SK-N-SH (cell line): ENCODE data around the gene HYLS1. TPM values are rescaled to one million over a fixed set of nuclear protein-coding genes. Genes with fewer than 3 reads are reported as not detected.

ENCODE experiments used
- CTCF ChIA-PET: fragments of 300-600, 350-600 bp; formaldehyde crosslinking; extraction: SDS; loops from one replicate; lab custom pipeline; 2021; lab: Yijun Ruan, JAX
- POLR2A ChIA-PET: fragments of 350-600 bp; sonication (Branson Sonifier 250); formaldehyde crosslinking; extraction: SDS; loops from one replicate; lab custom pipeline; 2020; ENCODE audit warnings: antibody characterized with exemption, inconsistent platforms; lab: Yijun Ruan, JAX
- DNase-seq: peaks from one replicate; pipeline ENCODE4 v3.0.0; 2012
- H2AFZ ChIP-seq: fragments of 200-600 bp; sonication (generic); 2 replicates; pipeline ENCODE4 v1.8.1; 2016; ENCODE audit warnings: antibody characterized with exemption, mild to moderate bottlenecking, low read depth
- H3F3A ChIP-seq: fragments of 200-600 bp; sonication (generic); replicated peaks from 2 replicates; pipeline ENCODE3; 2016; ENCODE audit warnings: antibody characterized with exemption, mild to moderate bottlenecking; ENCODE audit not compliant: insufficient read depth
- H3K27ac ChIP-seq, 2 experiments: fragments of 200-500 bp in 1 of 2; fragments of 200-600 bp in 1 of 2; sonication (Bioruptor generic) in 1 of 2; sonication (generic), shearing (Covaris generic) in 1 of 2; 2 replicates each; pipeline versions ENCODE4 v1.5.1 to v1.6.1; 2014 to 2016; ENCODE audit warnings: low read depth in 2 of 2, inconsistent platforms in 1 of 2, low read length in 1 of 2, mild to moderate bottlenecking in 1 of 2, mixed read lengths in 1 of 2
- H3K27me3 ChIP-seq: fragments of 200-600 bp; sonication (generic), shearing (Covaris generic); 2 replicates; pipeline ENCODE4 v1.6.1; 2016; ENCODE audit warnings: mixed run types; ENCODE audit not compliant: insufficient read depth
- H3K36me3 ChIP-seq, 2 experiments: fragments of 200-500 bp in 1 of 2; fragments of 200-600 bp in 1 of 2; sonication (Bioruptor generic) in 1 of 2; sonication (generic) in 1 of 2; replicated peaks in 1 of 2; 2 replicates each; pipeline versions ENCODE3 to v1.5.1; 2014 to 2016; ENCODE audit warnings: low read length in 1 of 2, mild to moderate bottlenecking in 1 of 2; ENCODE audit not compliant: insufficient read depth in 2 of 2, control insufficient read depth in 1 of 2
- H3K4me1 ChIP-seq, 2 experiments: fragments of 200-500 bp in 1 of 2; fragments of 200-600 bp in 1 of 2; sonication (Bioruptor generic) in 1 of 2; sonication (generic), shearing (Covaris generic) in 1 of 2; 2 replicates each; pipeline versions ENCODE4 v1.5.1 to v1.6.1; 2014 to 2016; ENCODE audit warnings: low read depth in 1 of 2, low read length in 1 of 2, mixed run types in 1 of 2; ENCODE audit not compliant: insufficient read depth in 2 of 2, control insufficient read depth in 1 of 2
- H3K4me2 ChIP-seq: fragments of 200-600 bp; sonication (generic), shearing (Covaris generic); 2 replicates; pipeline ENCODE4 v1.6.1; 2017; ENCODE audit warnings: mixed run types
- H3K4me3 ChIP-seq, 2 experiments: fragments of 200-500 bp in 1 of 2; fragments of 200-600 bp in 1 of 2; sonication (Bioruptor generic) in 1 of 2; sonication (generic), shearing (Covaris generic) in 1 of 2; 2 replicates each; pipeline versions ENCODE4 v1.5.1 to v1.8.1; 2014 to 2016; ENCODE audit warnings: low read depth in 2 of 2, inconsistent platforms in 1 of 2, low read length in 1 of 2, mild to moderate bottlenecking in 1 of 2, mixed read lengths in 1 of 2, moderate library complexity in 1 of 2
- H3K79me2 ChIP-seq: fragments of 200-600 bp; sonication (generic); 2 replicates; pipeline ENCODE4 v1.8.1; 2017; ENCODE audit warnings: mild to moderate bottlenecking; ENCODE audit not compliant: insufficient read depth
- H3K9ac ChIP-seq: fragments of 200-600 bp; sonication (generic); 2 replicates; pipeline ENCODE4 v1.6.1; 2017; ENCODE audit warnings: mixed run types
- H3K9me2 ChIP-seq: fragments of 200-600 bp; sonication (generic); 2 replicates; pipeline ENCODE4 v1.6.1; 2017; ENCODE audit warnings: mixed run types
- H3K9me3 ChIP-seq: fragments of 200-600 bp; sonication (generic); 2 replicates; pipeline ENCODE4 v1.6.1; 2017; ENCODE audit warnings: mixed run types, mild to moderate bottlenecking, moderate library complexity
- H4K20me1 ChIP-seq: fragments of 200-600 bp; sonication (generic); 2 replicates; pipeline ENCODE4 v1.6.1; 2017; ENCODE audit warnings: mild to moderate bottlenecking, mixed run types; ENCODE audit not compliant: insufficient read depth
- CHD2 ChIP-seq: fragments of 150-350 bp; IDR thresholded peaks from 2 replicates; pipeline ENCODE4 v1.6.1; 2018; ENCODE audit warnings: low read length; ENCODE audit not compliant: partially characterized antibody
- ELF1 ChIP-seq: IDR thresholded peaks from 2 replicates; pipeline ENCODE4 v1.4.0; 2012
- EZH2phosphoT487 ChIP-seq: fragments of 200-600 bp; sonication (generic); IDR thresholded peaks from 2 replicates; pipeline ENCODE4 v1.6.1; 2017; ENCODE audit warnings: low read depth, mixed run types, mild to moderate bottlenecking, antibody characterized with exemption, moderate library complexity, borderline replicate concordance
- FOSL2 ChIP-seq: IDR thresholded peaks from 2 replicates; pipeline ENCODE4 v1.4.0; 2012; ENCODE audit warnings: low read depth, mild to moderate bottlenecking, moderate library complexity, borderline replicate concordance
- GATA2 ChIP-seq: sonication (generic); formaldehyde crosslinking; IDR thresholded peaks from 2 replicates; pipeline ENCODE4 v1.5.0; 2020; ENCODE audit warnings: mild to moderate bottlenecking, missing genetic modification reagents
- JUND ChIP-seq: IDR thresholded peaks from 2 replicates; pipeline ENCODE4 v1.4.0; 2012
- MEF2A ChIP-seq: IDR thresholded peaks from 2 replicates; pipeline ENCODE4 v1.4.0; 2012; ENCODE audit warnings: low read depth, borderline replicate concordance
- MXI1 ChIP-seq: IDR thresholded peaks from 2 replicates; pipeline ENCODE4 v1.6.1; 2012; ENCODE audit warnings: mild to moderate bottlenecking, low read depth, low read length, improper control_type of control experiment
- NFIC ChIP-seq: IDR thresholded peaks from 2 replicates; pipeline ENCODE4 v1.4.0; 2012; ENCODE audit warnings: borderline replicate concordance
- NRF1 ChIP-seq: IDR thresholded peaks from 2 replicates; pipeline ENCODE4 v1.6.1; 2012; ENCODE audit warnings: low read depth, mild to moderate bottlenecking, low read length
- POLR2AphosphoS5 ChIP-seq: IDR thresholded peaks from 2 replicates; pipeline ENCODE4 v1.6.1; 2012; ENCODE audit warnings: low read depth, low read length
- RCOR1 ChIP-seq: fragments of 150-350 bp; IDR thresholded peaks from 2 replicates; pipeline ENCODE4 v1.6.1; 2017; ENCODE audit warnings: antibody characterized with exemption, low read length
- RFX5 ChIP-seq: IDR thresholded peaks from 2 replicates; pipeline ENCODE4 v1.6.1; 2012; ENCODE audit warnings: mild to moderate bottlenecking, improper control_type of control experiment, low read length
- RXRA ChIP-seq: IDR thresholded peaks from 2 replicates; pipeline ENCODE4 v1.4.0; 2012; ENCODE audit warnings: low read depth, mild to moderate bottlenecking, borderline replicate concordance
- SIN3A ChIP-seq: IDR thresholded peaks from 2 replicates; pipeline ENCODE4 v1.6.1; 2012; ENCODE audit warnings: low read depth, mild to moderate bottlenecking, low read length, moderate library complexity, borderline replicate concordance
- SMC3 ChIP-seq: IDR thresholded peaks from 2 replicates; pipeline ENCODE4 v1.6.1; 2012; ENCODE audit warnings: low read depth, low read length, improper control_type of control experiment
- TAF1 ChIP-seq: IDR thresholded peaks from 2 replicates; pipeline ENCODE4 v1.6.1; 2012; ENCODE audit warnings: low read depth, mild to moderate bottlenecking, low read length, moderate library complexity, borderline replicate concordance
- TCF12 ChIP-seq: IDR thresholded peaks from 2 replicates; pipeline ENCODE4 v1.4.0; 2012
- TEAD4 ChIP-seq: IDR thresholded peaks from 2 replicates; pipeline ENCODE4 v1.4.0; 2012; ENCODE audit warnings: mild to moderate bottlenecking, borderline replicate concordance; ENCODE audit not compliant: insufficient read depth
- YY1 ChIP-seq: IDR thresholded peaks from 2 replicates; pipeline ENCODE4 v1.4.0; 2012; ENCODE audit warnings: low read depth, mild to moderate bottlenecking
- ZBTB33 ChIP-seq: IDR thresholded peaks from 2 replicates; pipeline ENCODE4 v1.4.0; 2012; ENCODE audit warnings: low read depth, borderline replicate concordance
- WGBS: methylation state at CpG from one replicate; pipeline ENCODE4 v1.1.6; 2017; ENCODE audit warnings: low lambda C conversion rate; 5-methylcytosine and 5-hydroxymethylcytosine counted together
- polyA plus RNA-seq, 3 experiments: library from polyadenylated mRNA; depleted of rRNA; stranded (reverse); fragments of >200 nt; gene quantifications; 2 replicates each; pipeline ENCODE4 v1.2.3, GENCODE V29; 2012
- TF ChIP-seq, protein P1 (sequence below): IDR thresholded peaks from 2 replicates; pipeline ENCODE4 v1.6.1; 2012; ENCODE audit warnings: mild to moderate bottlenecking, low read depth, low read length, moderate library complexity
- TF ChIP-seq, protein P2 (sequence below): fragments of 150-350 bp; IDR thresholded peaks from 2 replicates; pipeline ENCODE4 v1.6.1; 2016; ENCODE audit warnings: mild to moderate bottlenecking, low read depth, low read length
- TF ChIP-seq, protein P3 (sequence below): IDR thresholded peaks from 2 replicates; pipeline ENCODE4 v1.4.0; 2012; ENCODE audit warnings: low read depth, borderline replicate concordance

The HYLS1 gene
- polyA plus RNA-seq (2012; rRNA removed): 1.3 and 1.4 TPM in 2 replicates
- 1.9 TPM in 2 replicates for polyA plus RNA-seq (2012; cell fraction: cytosol; rRNA removed)
- polyA plus RNA-seq (2012; cell fraction: nucleus; rRNA removed): 1.00 and 1.6 TPM in 2 replicates

DNA sequence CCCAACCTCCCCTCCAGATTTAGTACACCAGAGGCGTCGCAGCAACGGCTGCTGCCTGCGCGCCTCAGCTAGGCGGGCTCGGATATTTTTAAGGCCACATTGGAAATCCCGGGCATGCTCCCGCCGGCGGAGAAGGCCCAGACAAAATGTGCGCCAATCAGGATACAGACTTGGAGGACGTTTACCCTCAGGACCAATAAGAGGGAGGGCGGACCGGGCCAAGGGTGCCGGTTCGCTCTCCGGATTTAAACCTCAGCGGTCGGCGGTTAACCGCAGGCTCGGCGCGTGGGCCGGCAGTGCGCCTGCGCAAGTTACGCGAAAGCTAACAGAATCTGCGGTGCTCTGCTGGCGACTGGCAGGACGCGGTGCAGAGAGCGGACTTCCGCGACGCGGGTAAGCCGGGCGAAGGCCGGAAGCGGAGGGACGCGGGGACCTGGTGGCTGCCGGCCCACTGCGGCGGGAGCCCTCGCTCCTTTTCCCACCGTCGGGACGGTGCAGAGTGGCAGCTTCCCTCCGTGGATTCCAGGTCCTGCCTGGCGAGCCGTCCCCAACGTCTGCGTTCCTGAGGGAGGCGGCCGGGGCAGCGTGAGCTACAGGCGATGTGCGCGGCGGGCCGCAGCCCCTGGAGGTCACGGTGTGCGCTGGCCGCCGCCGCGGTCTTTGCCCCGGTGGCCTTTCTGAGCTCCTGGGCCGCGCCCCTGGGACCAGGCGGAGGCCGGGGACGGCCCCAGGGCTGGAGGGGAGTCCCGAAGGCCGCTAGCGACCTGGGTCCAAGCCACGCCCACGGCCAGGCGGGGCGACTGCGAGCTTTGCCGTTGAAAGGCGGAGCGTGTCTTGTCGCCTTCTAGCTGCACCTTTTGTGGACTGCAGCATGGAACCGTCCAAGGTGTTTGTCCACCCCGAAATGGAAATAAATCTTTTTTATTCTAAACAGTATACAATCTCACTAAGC lies at the start of gene HYLS1:
Gene HYLS1, plus strand, starts transcription at position 296 of the 952 bp plus-strand sequence. CDS start 11,701 bp downstream, outside the sequence.
- 17% methylated on average over 28 of the region's 91 CpGs for WGBS
- TF ChIP-seq SMC3 (no peak), CHD2 (no peak), ELF1 (peak; percentile 62), EZH2phosphoT487 (no peak), POLR2AphosphoS5 (peak; percentile 66), NRF1 (peak; percentile 76), GATA2 (no peak), NFIC (no peak; the same call in 1 of the 2 replicates), MEF2A (no peak), JUND (no peak), TCF12 (no peak), TEAD4 (no peak), SIN3A (no peak), RFX5 (0 out of 2 replicates have a peak, but pooled peaks have one; percentile 26), MXI1 (peak; percentile 47), RXRA (no peak), FOSL2 (no peak), YY1 (no peak), TAF1 (0 out of 2 replicates have a peak, but pooled peaks have one; percentile 54), RCOR1 (0 out of 2 replicates have a peak, but pooled peaks have one; percentile 32), ZBTB33 (0 out of 2 replicates have a peak, but pooled peaks have one; percentile 11)
- TF ChIP-seq, protein P1, sequence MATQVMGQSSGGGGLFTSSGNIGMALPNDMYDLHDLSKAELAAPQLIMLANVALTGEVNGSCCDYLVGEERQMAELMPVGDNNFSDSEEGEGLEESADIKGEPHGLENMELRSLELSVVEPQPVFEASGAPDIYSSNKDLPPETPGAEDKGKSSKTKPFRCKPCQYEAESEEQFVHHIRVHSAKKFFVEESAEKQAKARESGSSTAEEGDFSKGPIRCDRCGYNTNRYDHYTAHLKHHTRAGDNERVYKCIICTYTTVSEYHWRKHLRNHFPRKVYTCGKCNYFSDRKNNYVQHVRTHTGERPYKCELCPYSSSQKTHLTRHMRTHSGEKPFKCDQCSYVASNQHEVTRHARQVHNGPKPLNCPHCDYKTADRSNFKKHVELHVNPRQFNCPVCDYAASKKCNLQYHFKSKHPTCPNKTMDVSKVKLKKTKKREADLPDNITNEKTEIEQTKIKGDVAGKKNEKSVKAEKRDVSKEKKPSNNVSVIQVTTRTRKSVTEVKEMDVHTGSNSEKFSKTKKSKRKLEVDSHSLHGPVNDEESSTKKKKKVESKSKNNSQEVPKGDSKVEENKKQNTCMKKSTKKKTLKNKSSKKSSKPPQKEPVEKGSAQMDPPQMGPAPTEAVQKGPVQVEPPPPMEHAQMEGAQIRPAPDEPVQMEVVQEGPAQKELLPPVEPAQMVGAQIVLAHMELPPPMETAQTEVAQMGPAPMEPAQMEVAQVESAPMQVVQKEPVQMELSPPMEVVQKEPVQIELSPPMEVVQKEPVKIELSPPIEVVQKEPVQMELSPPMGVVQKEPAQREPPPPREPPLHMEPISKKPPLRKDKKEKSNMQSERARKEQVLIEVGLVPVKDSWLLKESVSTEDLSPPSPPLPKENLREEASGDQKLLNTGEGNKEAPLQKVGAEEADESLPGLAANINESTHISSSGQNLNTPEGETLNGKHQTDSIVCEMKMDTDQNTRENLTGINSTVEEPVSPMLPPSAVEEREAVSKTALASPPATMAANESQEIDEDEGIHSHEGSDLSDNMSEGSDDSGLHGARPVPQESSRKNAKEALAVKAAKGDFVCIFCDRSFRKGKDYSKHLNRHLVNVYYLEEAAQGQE: no peak; the same call in 1 of the 2 replicates
- TF ChIP-seq, protein P2, sequence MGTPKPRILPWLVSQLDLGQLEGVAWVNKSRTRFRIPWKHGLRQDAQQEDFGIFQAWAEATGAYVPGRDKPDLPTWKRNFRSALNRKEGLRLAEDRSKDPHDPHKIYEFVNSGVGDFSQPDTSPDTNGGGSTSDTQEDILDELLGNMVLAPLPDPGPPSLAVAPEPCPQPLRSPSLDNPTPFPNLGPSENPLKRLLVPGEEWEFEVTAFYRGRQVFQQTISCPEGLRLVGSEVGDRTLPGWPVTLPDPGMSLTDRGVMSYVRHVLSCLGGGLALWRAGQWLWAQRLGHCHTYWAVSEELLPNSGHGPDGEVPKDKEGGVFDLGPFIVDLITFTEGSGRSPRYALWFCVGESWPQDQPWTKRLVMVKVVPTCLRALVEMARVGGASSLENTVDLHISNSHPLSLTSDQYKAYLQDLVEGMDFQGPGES: no peak
- TF ChIP-seq, protein P3, sequence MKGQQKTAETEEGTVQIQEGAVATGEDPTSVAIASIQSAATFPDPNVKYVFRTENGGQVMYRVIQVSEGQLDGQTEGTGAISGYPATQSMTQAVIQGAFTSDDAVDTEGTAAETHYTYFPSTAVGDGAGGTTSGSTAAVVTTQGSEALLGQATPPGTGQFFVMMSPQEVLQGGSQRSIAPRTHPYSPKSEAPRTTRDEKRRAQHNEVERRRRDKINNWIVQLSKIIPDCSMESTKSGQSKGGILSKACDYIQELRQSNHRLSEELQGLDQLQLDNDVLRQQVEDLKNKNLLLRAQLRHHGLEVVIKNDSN: no peak

More for the DNA sequence above, at the start of gene HYLS1:
- Histone ChIP-seq H2AFZ (peak within 1 kb of the TSS; percentile 68), H3F3A (peaks cover 19% of the 10 kb centered on the region), H3K9me3 (no peaks in the 10 kb centered on the region), H3K36me3 (peaks cover 0 to 2% of the 10 kb centered on the region in 2 experiments), H3K4me3 (peak within 1 kb of the TSS; percentile 73 to 82), H3K9ac (peak within 1 kb of the TSS; percentile 73), H3K9me2 (no peaks in the 10 kb centered on the region), H3K79me2 (peaks cover 11% of the 10 kb centered on the region; the same call in 1 of the 2 replicates), H4K20me1 (no peaks in the 10 kb centered on the region), H3K27ac (peak within 1 kb of the TSS; percentile 61 to 90), H3K4me1 (no peaks in the 10 kb centered on the region; a peak in 2 of 4 replicates), H3K4me2 (peak within 1 kb of the TSS; percentile 83), H3K27me3 (no peaks in the 10 kb centered on the region)
- peak; percentile 90 for DNase-seq
- CTCF ChIA-PET: interaction anchor here (0.6 to 3.6 kb wide), 7 partner anchors 10 to 518 kb away, joined by 3 to 22 read pairs (median 3); partner anchors contain the start of gene STT3A
- POLR2A ChIA-PET: interaction anchor here (0.7 to 1.5 kb wide), 5 partner anchors 9 to 541 kb away, joined by 3 to 11 read pairs (median 4); partner anchors contain the start of genes PUS3 and STT3A
